Hepatocyte (in vitro differentiated cells): ENCODE measurements around the gene PROX2. TPM values are rescaled to one million over a fixed set of nuclear protein-coding genes. Genes with fewer than 3 reads are reported as not detected.

ENCODE experiments used
- DNase-seq: peaks from one replicate; pipeline ENCODE4 v3.0.0-alpha.2; 2016; ENCODE audit warnings: low spot score
- H2AFZ ChIP-seq: fragments of 200-600 bp; sonication (generic); 2 replicates; pipeline ENCODE4 v1.6.0; 2016; ENCODE audit warnings: antibody characterized with exemption, mild to moderate bottlenecking
- H3K27ac ChIP-seq: fragments of 200-600 bp; sonication (generic); 2 replicates; pipeline ENCODE4 v1.5.1; 2016; ENCODE audit warnings: mild to moderate bottlenecking
- H3K27me3 ChIP-seq: fragments of 200-600 bp; sonication (generic); 2 replicates; pipeline ENCODE4 v1.6.1; 2016
- H3K36me3 ChIP-seq: fragments of 200-600 bp; sonication (generic); replicated peaks from 2 replicates; pipeline ENCODE4 v1.5.1; 2016; ENCODE audit warnings: low read depth; ENCODE audit not compliant: insufficient read depth
- H3K4me1 ChIP-seq: fragments of 200-600 bp; sonication (generic); 2 replicates; pipeline ENCODE4 v1.5.1; 2016; ENCODE audit warnings: mild to moderate bottlenecking, moderate library complexity; ENCODE audit not compliant: insufficient read depth
- H3K4me2 ChIP-seq: fragments of 200-600 bp; sonication (generic); 2 replicates; pipeline ENCODE4 v1.6.0; 2016
- H3K4me3 ChIP-seq: fragments of 200-600 bp; sonication (generic); 2 replicates; pipeline ENCODE4 v1.5.1; 2016; ENCODE audit warnings: mild to moderate bottlenecking
- H3K79me2 ChIP-seq: fragments of 200-600 bp; sonication (generic); 2 replicates; pipeline ENCODE4 v1.6.0; 2017; ENCODE audit warnings: mild to moderate bottlenecking
- H3K9me2 ChIP-seq: fragments of 200-600 bp; sonication (generic); replicated peaks from 2 replicates; pipeline ENCODE4 v1.6.0; 2017; ENCODE audit warnings: mild to moderate bottlenecking; ENCODE audit not compliant: insufficient read depth
- H3K9me3 ChIP-seq: fragments of 200-600 bp; sonication (generic); 2 replicates; pipeline ENCODE4 v1.5.1; 2016; ENCODE audit warnings: low read depth, mild to moderate bottlenecking
- H4K20me1 ChIP-seq: fragments of 200-600 bp; sonication (generic); 2 replicates; pipeline ENCODE4 v1.6.0; 2016; ENCODE audit warnings: mild to moderate bottlenecking; ENCODE audit not compliant: insufficient read depth, poor library complexity, severe bottlenecking
- EZH2 ChIP-seq: fragments of 200-600 bp; sonication (generic); IDR thresholded peaks from 2 replicates; pipeline ENCODE4 v1.6.1; 2016; ENCODE audit warnings: antibody characterized with exemption, mild to moderate bottlenecking, borderline replicate concordance
- EZH2phosphoT487 ChIP-seq: fragments of 200-600 bp; sonication (generic); IDR thresholded peaks from one replicate; pipeline ENCODE4 v1.6.1; 2018; ENCODE audit warnings: antibody characterized with exemption, mild to moderate bottlenecking, low read depth, moderate library complexity; ENCODE audit not compliant: unreplicated experiment, severe bottlenecking
- WGBS: methylation state at CpG from one replicate; pipeline ENCODE4 v1.1.6; 2016; ENCODE audit warnings: low lambda C conversion rate; ENCODE audit errors: missing lambda C conversion rate; 5-methylcytosine and 5-hydroxymethylcytosine counted together
- polyA plus RNA-seq: library from polyadenylated mRNA; unstranded; fragments of >200 nt; fragmentation: Nextera tagmentation; extraction: Ambion mirVana; gene quantifications from 2 replicates; pipeline ENCODE4 v1.2.1, GENCODE V29; 2016
- total RNA-seq: library from RNA; depleted of rRNA; stranded (reverse); fragments of >200 nt; gene quantifications from 2 replicates; pipeline ENCODE4 v1.2.3, GENCODE V29; 2014
- TF ChIP-seq, protein P1 (sequence below): fragments of 200-600 bp; sonication (generic); IDR thresholded peaks from 2 replicates; pipeline ENCODE4 v1.5.1; 2016; ENCODE audit warnings: antibody characterized with exemption, mild to moderate bottlenecking; ENCODE audit not compliant: poor library complexity

Gene PROX2
- total and polyA plus RNA-seq, 2 experiments from 2014 or later: not detected

DNA sequence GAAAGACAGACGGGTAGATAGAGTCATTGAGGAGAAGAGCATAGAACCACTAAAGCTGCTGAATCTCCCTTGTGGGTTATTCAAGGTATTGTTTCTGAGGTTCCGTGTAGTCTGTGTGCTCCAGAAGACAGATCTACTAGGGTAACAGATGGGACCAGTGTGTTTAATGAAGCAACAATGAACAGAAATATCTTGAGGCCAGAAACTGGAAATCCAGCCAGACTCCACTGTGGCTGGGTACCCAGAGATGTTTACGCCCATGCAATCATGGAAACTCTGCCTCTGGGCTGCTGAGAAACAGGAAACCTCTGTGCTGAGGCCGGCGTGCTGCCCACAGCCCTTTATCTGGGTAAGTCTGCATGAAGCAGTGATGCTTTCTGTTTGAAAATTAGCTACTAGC, 8.3 kb downstream of the PROX2 start:
- DNase-seq: no peak
- WGBS: 51% methylated on average over 5 of the region's 5 CpGs
- Histone ChIP-seq H3K36me3 (no peaks in the 10 kb centered on the region), H3K9me2 (no peaks in the 10 kb centered on the region), H3K9me3 (no peaks in the 10 kb centered on the region), H3K4me2 (no peak overlapping the region), H3K27me3 (peaks cover 10% of the 10 kb centered on the region), H2AFZ (no peak overlapping the region), H3K4me1 (no peaks in the 10 kb centered on the region), H3K27ac (peak overlapping the region; percentile 51), H3K79me2 (no peaks in the 10 kb centered on the region), H3K4me3 (no peak overlapping the region), H4K20me1 (no peaks in the 10 kb centered on the region)
- TF ChIP-seq EZH2 (no peak), EZH2phosphoT487 (no peak)

DNA sequence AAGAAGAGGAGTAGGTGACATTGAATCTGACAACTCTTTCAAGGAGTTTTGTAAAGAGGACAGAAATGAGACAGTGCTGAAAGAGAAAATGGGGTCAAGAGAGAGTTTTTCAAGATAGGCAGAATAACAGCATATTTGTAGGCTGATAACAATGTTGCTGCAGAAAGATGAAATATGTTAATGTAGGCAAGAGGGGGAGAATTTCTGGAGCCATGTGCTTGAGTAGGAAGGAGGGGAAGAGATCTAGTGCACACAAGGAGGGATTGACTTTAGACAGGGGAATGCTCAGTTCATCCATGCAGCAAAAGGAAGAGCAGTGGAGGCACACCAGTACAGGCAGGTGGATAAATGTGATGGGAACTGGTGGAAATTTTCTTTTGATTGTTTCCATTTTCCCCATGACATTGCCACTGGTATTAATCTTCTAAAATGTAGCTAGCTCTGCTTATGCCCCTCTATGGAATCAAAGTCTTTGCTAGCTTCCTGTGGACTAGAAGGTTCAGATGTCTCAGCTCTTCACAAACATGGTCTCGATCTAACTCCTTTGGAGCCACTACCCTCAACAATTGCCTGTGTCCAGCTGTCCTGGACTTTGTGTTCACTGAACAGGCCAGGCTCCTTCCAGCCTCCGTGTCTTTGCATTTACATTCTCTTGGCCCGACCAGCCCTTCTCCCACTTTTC, 9.1 kb downstream of the PROX2 start:
- Histone ChIP-seq H3K9me3 (no peaks in the 10 kb centered on the region), H3K79me2 (no peaks in the 10 kb centered on the region), H3K9me2 (no peaks in the 10 kb centered on the region), H3K4me3 (no peak overlapping the region), H2AFZ (no peak overlapping the region), H3K36me3 (no peaks in the 10 kb centered on the region), H3K4me1 (no peaks in the 10 kb centered on the region), H4K20me1 (no peaks in the 10 kb centered on the region), H3K27ac (peak overlapping the region; percentile 51), H3K27me3 (peaks cover 10% of the 10 kb centered on the region), H3K4me2 (no peak overlapping the region)
- WGBS: 90% methylated on average over 3 of the region's 3 CpGs
- no peak for TF ChIP-seq EZH2
- TF ChIP-seq, protein P1, sequence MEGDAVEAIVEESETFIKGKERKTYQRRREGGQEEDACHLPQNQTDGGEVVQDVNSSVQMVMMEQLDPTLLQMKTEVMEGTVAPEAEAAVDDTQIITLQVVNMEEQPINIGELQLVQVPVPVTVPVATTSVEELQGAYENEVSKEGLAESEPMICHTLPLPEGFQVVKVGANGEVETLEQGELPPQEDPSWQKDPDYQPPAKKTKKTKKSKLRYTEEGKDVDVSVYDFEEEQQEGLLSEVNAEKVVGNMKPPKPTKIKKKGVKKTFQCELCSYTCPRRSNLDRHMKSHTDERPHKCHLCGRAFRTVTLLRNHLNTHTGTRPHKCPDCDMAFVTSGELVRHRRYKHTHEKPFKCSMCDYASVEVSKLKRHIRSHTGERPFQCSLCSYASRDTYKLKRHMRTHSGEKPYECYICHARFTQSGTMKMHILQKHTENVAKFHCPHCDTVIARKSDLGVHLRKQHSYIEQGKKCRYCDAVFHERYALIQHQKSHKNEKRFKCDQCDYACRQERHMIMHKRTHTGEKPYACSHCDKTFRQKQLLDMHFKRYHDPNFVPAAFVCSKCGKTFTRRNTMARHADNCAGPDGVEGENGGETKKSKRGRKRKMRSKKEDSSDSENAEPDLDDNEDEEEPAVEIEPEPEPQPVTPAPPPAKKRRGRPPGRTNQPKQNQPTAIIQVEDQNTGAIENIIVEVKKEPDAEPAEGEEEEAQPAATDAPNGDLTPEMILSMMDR: no peak
- TF ChIP-seq EZH2phosphoT487: no peak
- no peak for DNase-seq

DNA sequence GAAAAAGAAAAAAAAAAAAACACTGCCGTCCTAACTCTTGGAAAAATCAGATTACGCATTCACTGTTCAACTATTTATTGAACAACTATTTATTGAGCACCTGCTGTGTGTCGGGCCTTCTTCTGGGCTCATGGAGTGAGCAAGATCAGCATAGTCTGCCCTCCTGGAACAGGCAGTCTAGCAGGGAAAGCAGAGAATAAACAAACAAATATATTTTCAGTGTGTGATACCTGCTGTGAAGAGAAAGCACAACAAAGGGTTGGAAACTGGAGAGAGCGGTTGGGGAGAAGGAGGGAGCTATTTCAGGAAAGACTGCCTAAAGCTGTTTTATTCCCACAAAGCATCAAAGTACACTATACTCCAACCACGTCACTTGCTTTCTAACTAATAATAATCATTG, 10.8 kb downstream of the PROX2 start:
- Histone ChIP-seq H3K9me3 (no peaks in the 10 kb centered on the region), H3K27me3 (peaks cover 10% of the 10 kb centered on the region), H2AFZ (no peak overlapping the region), H3K9me2 (no peaks in the 10 kb centered on the region), H4K20me1 (no peaks in the 10 kb centered on the region), H3K79me2 (no peaks in the 10 kb centered on the region), H3K36me3 (no peaks in the 10 kb centered on the region), H3K27ac (no peak overlapping the region), H3K4me3 (no peak overlapping the region), H3K4me1 (no peaks in the 10 kb centered on the region), H3K4me2 (no peak overlapping the region)
- DNase-seq: no peak
- TF ChIP-seq EZH2phosphoT487 (no peak), EZH2 (no peak)
- WGBS: 88% methylated on average over 5 of the region's 5 CpGs

DNA sequence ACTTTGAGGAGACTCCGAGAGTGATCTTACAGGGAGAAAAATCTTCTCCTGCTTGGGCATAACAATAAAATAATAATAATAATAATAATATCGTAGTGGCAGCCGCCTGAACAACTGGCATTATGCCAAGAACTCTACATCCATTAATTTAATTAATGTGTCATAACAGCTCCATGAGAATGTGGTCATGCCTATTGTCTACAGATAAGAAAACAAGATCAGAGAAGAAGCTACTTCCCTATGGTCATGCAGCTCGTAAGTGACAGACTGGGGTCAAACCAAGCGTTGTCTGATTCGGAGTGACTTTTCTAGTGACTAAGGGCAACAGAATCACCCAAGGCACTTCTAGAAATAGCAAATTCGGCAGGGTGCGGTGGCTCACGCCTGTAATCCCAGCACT, 11.7 kb downstream of the PROX2 start:
- Histone ChIP-seq H3K4me3 (no peak overlapping the region), H3K9me3 (no peaks in the 10 kb centered on the region), H4K20me1 (no peaks in the 10 kb centered on the region), H3K4me1 (no peaks in the 10 kb centered on the region), H3K79me2 (no peaks in the 10 kb centered on the region), H2AFZ (no peak overlapping the region), H3K27ac (no peak overlapping the region), H3K4me2 (no peak overlapping the region), H3K9me2 (no peaks in the 10 kb centered on the region), H3K36me3 (no peaks in the 10 kb centered on the region), H3K27me3 (peaks cover 10% of the 10 kb centered on the region)
- no peak for DNase-seq
- no peak for TF ChIP-seq EZH2phosphoT487
- TF ChIP-seq, protein P1: no peak
- no peak for TF ChIP-seq EZH2
- 91% methylated on average over 9 of the region's 9 CpGs for WGBS
